ENCODE measurements around the gene TIPRL.

Gene TIPRL

DNA sequence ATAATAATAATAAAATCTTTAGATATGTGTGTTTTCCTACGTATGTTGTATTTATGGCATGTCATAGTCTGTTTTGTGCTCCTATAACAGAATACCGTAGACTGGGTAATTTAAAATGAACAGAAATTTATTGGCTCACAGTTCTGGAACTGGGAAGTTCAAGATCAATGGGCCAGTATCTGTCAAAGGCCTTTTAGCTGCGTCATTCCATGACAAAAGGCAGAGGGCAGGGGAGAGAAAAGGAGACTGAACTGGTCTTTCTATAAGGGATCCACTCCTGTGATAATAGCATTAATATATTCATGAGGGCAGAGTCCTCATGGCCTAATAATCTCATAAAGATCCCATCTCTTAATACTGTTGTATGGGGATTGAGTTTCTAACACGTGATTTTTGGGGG, 39.9 kb downstream of the TIPRL start:
- DNase-seq: no peak

DNA sequence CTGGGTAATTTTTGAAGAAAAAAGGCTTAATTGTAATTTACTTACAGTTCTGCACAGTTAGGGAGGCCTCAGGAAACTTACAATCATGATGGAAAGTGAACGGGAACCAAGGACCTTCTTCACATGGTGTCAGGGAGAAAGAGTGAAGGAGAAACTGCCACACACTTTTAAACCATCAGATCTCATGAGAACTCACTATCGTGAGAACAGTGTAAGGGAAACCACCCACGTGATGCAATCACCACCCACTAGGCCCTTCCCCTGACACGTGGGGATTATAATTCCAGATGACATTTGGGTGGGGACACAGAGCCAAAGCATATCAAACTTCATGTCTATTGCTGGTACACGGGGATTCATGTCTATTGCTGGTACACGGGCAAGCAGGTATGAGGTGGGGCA, 41.7 kb downstream of the TIPRL start:
- no peak for DNase-seq

DNA sequence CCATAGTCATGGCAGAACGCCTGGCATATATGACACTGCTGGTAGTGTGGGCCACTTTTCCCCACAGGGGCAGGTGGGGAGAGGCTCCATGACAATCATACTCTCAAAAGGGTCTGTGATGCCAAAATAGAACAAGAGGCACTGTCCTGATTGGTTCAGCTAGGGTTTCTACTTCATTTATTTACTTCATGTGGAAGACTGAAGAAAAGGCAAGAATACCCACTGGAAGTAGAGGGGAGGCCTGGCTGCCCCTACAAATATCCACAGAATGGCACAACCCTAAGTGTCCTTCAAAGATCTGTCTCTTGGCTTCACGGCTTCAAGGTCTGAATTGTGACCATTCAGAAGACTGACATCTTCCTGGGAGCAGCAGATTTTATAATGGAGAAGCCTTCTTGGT, 42.5 kb downstream of the TIPRL start:
- DNase-seq: no peak

GRCh38 chr1:168223261-168223660, 44.5 kb downstream of the TIPRL start:
- DNase-seq: no peak

- no peak for DNase-seq
Measured at GRCh38 chr1:168223681-168224540, 45.1 kb downstream of the TIPRL start.

DNA sequence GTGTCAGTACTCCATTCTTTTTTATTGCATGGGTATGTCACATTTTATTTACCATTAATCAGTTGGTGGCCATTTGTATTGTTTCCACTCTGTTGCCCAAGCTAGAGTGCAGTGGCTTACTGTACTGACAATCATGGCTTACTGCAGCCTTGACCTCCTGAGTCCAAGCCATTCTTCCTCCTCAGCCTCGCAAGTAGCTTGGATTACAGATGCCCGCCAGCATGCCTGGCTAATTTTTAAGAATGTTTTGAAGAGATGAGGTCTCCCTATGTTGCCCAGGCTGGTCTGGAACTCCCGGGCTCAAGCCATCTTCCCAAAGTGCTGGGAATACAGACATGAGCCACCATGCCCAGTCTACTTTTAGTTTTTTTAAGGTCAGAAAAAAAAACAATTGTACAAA, 46.2 kb downstream of the TIPRL start:
- DNase-seq: no peak

DNA sequence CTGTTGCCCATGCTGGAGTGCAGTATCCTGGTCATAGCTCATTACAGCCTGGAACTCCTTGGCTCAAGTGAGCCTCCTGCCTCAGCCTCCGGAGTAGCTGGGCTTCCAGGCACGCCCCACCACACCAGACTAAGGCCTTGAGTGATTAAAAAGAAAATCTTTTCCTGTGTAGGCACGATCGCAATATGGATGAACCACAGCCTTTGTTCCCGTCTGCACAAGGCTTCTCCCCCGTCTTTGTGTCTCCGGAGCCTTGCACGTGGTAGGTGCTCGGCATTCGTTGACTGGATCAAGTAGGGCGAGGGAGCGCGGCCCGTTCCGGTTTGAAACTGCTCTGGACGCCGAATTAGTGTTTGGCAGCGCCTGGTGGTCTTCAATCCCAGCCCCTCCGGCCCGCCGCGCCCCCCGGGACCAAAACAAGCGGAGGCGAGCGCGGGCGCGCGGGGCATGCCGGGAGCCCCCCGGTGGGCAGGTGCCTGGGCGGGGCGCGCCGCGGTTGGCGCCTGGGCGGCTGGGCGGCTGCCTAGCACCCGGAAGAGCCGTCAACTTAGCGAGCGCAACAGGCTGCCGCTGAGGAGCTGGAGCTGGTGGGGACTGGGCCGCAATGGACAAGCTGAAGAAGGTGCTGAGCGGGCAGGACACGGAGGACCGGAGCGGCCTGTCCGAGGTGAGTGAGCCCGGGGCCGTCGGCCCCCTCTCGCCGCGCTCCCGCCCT, 46.9 kb downstream of the TIPRL start, which contains the start of gene SFT2D2:
SFT2D2 (plus strand) TSS at position 529 of the 715 bp plus-strand sequence; CDS start at position 605, 76 bp downstream.
- DNase-seq: peak; percentile 67

- DNase-seq: no peak
Measured at GRCh38 chr1:168227620-168228019, 48.9 kb downstream of the TIPRL start.

GRCh38 chr1:168229893-168230292, 51.1 kb downstream of the TIPRL start:
- DNase-seq: no peak

DNA sequence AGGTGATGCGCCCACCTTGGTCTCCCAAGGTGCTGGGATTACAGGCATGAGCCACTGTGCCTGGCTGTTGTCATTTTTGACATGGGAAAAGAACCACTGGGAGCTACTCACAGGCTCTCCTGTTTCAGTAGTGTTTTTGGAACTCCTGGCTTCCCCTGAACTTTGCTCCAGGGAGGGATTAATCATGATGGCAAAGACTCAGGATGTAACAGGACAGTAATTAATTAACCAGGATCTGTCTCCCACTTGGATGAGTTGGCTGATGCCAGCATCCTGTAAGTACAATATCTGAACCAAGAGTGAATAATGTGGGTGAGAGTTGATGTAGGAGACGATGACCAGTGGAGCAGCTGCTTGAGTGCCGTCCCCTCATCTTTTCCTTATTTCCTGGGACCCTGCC, 51.9 kb downstream of the TIPRL start:
- DNase-seq: no peak

- DNase-seq: peak; percentile 28
Measured at GRCh38 chr1:168234846-168235547, 56.2 kb downstream of the TIPRL start.

- no peak for DNase-seq
Measured at GRCh38 chr1:168235548-168235885, 56.8 kb downstream of the TIPRL start.

GRCh38 chr1:168235937-168236336, 57.2 kb downstream of the TIPRL start:
- DNase-seq: no peak

GRCh38 chr1:168236836-168237611, 58.3 kb downstream of the TIPRL start:
- no peak for DNase-seq

DNA sequence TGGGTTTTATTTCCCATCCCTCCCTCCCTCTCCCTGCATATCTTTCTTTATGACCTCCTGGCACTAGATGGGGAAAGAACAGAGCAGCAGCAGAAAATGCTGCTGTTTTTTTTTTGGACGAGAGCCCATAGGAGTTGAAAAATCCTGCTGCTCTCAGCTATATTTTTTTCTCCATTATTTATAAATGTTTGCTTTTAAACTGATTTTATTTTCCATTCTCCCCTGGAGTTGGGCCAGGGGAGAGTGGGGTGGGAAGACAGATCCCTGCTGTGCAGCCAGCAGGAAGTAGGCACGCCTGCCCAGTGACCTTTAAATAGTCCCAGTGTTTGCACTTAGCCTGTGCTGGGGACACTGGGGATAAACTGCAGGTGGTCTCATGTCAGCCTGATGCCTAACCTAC, 64.4 kb downstream of the TIPRL start:
- DNase-seq: no peak

GRCh38 chr1:168243636-168244212, 65.0 kb downstream of the TIPRL start:
- no peak for DNase-seq

DNA sequence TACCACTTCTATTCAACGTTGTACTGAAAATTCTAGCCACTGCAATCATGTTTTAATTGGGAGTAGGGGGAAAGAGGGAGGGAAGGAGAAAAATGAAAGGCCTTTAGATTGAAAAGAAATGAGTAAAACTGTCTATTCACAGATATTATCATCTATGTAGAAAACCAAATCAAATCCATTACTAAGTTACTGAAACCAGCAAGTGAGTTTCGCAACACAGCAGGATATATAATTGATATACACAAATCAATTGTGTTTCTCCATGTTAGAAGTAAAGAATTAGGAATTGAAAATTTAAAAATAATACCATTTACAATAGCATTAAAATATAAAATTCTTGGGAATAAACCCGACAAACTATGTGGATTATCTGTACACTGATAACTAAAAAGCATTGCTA, 66.3 kb downstream of the TIPRL start:
- DNase-seq: no peak

DNA sequence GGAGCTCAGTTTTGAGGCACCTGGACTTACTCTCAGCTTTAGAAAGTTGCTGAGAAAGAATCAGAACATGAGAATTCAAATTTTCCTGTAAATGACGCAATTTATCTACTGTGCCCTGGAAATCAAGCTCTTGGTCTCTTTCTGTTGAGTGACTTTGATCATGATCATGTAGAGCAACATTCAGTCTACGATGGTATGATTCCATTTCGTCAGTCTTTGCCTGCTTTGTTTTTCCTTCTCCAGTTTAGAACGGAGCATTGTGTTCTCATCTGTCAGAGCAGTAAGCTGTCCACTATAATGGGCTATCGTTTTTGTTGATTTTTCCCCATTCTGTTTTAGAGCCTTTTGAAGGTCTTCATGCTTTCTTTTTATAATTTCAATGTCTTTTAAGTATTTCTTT, 67.7 kb downstream of the TIPRL start:
- DNase-seq: no peak
